ENCODE data around the gene TAS2R46. TPM values are rescaled to one million over a fixed set of nuclear protein-coding genes. Genes with fewer than 3 reads are reported as not detected.

Gene TAS2R46
- total RNA-seq, 2 experiments from 2014 or later, result 1.3 to 1.6 TPM

DNA sequence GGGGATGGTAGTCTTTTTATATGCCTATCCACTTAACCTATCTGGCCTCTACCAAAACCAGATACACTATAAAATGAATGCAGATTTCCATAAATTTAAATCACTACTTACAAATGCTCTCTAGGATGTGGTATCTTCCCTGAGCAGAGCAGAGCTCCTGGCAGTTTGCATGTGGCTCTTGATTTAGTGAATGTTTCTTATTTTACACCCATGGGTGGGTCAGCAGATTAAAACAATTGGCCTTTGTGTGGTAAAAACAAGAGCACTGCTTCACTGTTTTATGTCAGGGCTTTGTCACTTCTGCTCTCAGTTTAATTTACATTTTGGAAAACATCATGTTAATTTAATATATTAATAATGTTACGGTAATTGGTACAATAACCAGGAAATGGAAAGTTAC, 45.2 kb downstream of the TAS2R46 start:
- Histone ChIP-seq H3K4me3 (ENCODE audit: low read depth, low read length, poor library complexity, severe bottlenecking) (no peak overlapping the region), H4K20me1 (ENCODE audit: insufficient read depth, low read length) (no peaks in the 10 kb centered on the region; the same call in 1 of the 2 replicates), H3K9me3 (ENCODE audit: low read length) (no peaks in the 10 kb centered on the region), H3K36me3 (ENCODE audit: insufficient read depth, low read length) (no peaks in the 10 kb centered on the region), H3K4me1 (ENCODE audit: insufficient read depth, low read length, poor library complexity, severe bottlenecking) (no peaks in the 10 kb centered on the region), H3K9me2 (ENCODE audit: insufficient read depth, low read length) (no peaks in the 10 kb centered on the region), H3K27ac (ENCODE audit: low read depth, low read length, poor library complexity, severe bottlenecking) (no peak overlapping the region), H3K4me2 (ENCODE audit: low read length) (no peak overlapping the region), H2AFZ (ENCODE audit: low read length) (no peak overlapping the region), H3K79me2 (ENCODE audit: insufficient read depth, low read depth, low read length) (no peaks in the 10 kb centered on the region)
- BruUV-seq (replicated peaks), result no TSS peak
- ChIA-PET POLR2A (no interaction called here), CTCF (ENCODE audit: unreplicated experiment) (no interaction called here)
- intact Hi-C loops (cut with micrococcal nuclease; ENCODE audit: unreplicated experiment), result no loop called here
- TF ChIP-seq EZH2phosphoT487 (IDR thresholded peaks at IDR 0.05; ENCODE audit: borderline replicate concordance, low read depth, low read length) (no peak), CTCF (conservative IDR thresholded peaks at IDR 0.05; ENCODE audit: low read length) (no peak)
- DNase-seq (ENCODE audit: low spot score), result no peak

DNA sequence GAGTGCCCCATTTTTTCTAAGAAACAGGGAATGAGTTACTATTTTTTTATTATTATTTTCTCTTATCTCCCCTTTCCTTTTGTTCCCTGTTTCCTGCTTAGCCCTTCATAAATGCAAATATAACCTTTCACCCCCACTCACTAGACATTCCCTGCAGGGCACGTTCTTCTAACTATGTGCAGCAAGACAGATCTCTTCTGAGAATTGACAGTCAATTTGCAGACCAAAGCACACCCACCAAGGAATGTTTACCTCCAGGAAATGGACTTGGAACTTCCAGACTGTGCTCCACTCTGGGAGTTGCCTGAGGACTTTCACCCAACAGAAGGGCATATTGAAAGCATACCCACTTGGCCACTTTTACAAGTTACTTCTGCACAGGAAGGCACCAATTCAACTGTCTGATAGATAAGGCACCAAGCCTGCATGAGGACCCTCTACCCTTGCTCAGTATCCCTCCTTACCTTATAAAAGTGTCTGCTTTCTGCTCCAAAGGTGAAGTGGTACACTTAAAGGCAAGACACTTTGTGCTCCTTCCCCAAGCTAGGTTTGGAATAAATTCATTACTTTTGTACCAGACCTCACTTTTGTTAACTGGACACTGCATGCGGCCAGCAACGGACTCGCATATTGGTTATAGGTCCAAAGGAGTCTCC, 46.2 kb downstream of the TAS2R46 start:
- intact Hi-C loops (cut with micrococcal nuclease; ENCODE audit: unreplicated experiment), result loop anchor here (1.0 kb wide), 1 partner anchor 54 kb away; no protein-coding TSS in a partner anchor
- no peaks in the 10 kb centered on the region for H3K9me2 ChIP-seq (ENCODE audit: insufficient read depth, low read length)
- H3K4me1 ChIP-seq (ENCODE audit: insufficient read depth, low read length, poor library complexity, severe bottlenecking), result no peaks in the 10 kb centered on the region
- H3K79me2 ChIP-seq (ENCODE audit: insufficient read depth, low read depth, low read length), result no peaks in the 10 kb centered on the region
- ChIA-PET CTCF (ENCODE audit: unreplicated experiment) (no interaction called here), POLR2A (no interaction called here)
- H3K4me3 ChIP-seq (ENCODE audit: low read depth, low read length, poor library complexity, severe bottlenecking), result no peak overlapping the region
- BruUV-seq (replicated peaks), result no TSS peak
- no peak overlapping the region for H3K27ac ChIP-seq (ENCODE audit: low read depth, low read length, poor library complexity, severe bottlenecking)
- TF ChIP-seq EZH2phosphoT487 (IDR thresholded peaks at IDR 0.05; ENCODE audit: borderline replicate concordance, low read depth, low read length), result no peak
- H3K9me3 ChIP-seq (ENCODE audit: low read length), result no peaks in the 10 kb centered on the region
- no peak for DNase-seq (ENCODE audit: low spot score)
- H4K20me1 ChIP-seq (ENCODE audit: insufficient read depth, low read length), result no peaks in the 10 kb centered on the region; the same call in 1 of the 2 replicates
- H3K36me3 ChIP-seq (ENCODE audit: insufficient read depth, low read length), result no peaks in the 10 kb centered on the region
- no peak overlapping the region for H3K4me2 ChIP-seq (ENCODE audit: low read length)
- H2AFZ ChIP-seq (ENCODE audit: low read length), result no peak overlapping the region

GRCh38 chr12:11014234-11014633, 47.9 kb downstream of the TAS2R46 start:
- Histone ChIP-seq H3K4me2 (ENCODE audit: low read length) (no peak overlapping the region), H3K27ac (ENCODE audit: low read depth, low read length, poor library complexity, severe bottlenecking) (no peak overlapping the region), H2AFZ (ENCODE audit: low read length) (no peak overlapping the region), H3K79me2 (ENCODE audit: insufficient read depth, low read depth, low read length) (no peaks in the 10 kb centered on the region), H3K9me3 (ENCODE audit: low read length) (no peaks in the 10 kb centered on the region), H3K9me2 (ENCODE audit: insufficient read depth, low read length) (no peaks in the 10 kb centered on the region), H3K4me1 (ENCODE audit: insufficient read depth, low read length, poor library complexity, severe bottlenecking) (no peaks in the 10 kb centered on the region), H4K20me1 (ENCODE audit: insufficient read depth, low read length) (no peaks in the 10 kb centered on the region), H3K4me3 (ENCODE audit: low read depth, low read length, poor library complexity, severe bottlenecking) (no peak overlapping the region), H3K36me3 (ENCODE audit: insufficient read depth, low read length) (no peaks in the 10 kb centered on the region)
- ChIA-PET CTCF (ENCODE audit: unreplicated experiment) (no interaction called here), POLR2A (no interaction called here)
- intact Hi-C loops (cut with micrococcal nuclease; ENCODE audit: unreplicated experiment), result no loop called here
- DNase-seq (ENCODE audit: low spot score), result no peak
- BruUV-seq (replicated peaks), result no TSS peak
- TF ChIP-seq EZH2phosphoT487 (IDR thresholded peaks at IDR 0.05; ENCODE audit: borderline replicate concordance, low read depth, low read length) (no peak), CTCF (conservative IDR thresholded peaks at IDR 0.05; ENCODE audit: low read length) (no peak)

Small RNA genes lying within 50 kb of the gene (small RNA-seq; reads per million reads assigned to genes)
- gene AC018630.1, result not detected

Other genes with a start within 250 kb of the TAS2R46 start
- 0.50 TPM in 1 of 2 replicates, not detected in the other for gene TAS2R10, start 235.9 kb downstream of the TAS2R46 start, total RNA-seq (2014; rRNA removed; shearing (Covaris generic))
- gene TAS2R10, start 235.9 kb downstream of the TAS2R46 start, total RNA-seq (2022), result not detected in 2 replicates
- gene PRR4, start 212.8 kb downstream of the TAS2R46 start, total RNA-seq (2014; rRNA removed; shearing (Covaris generic)), result 1.4 and 1.5 TPM in 2 replicates
- 1.3 TPM in 1 of 2 replicates, not detected in the other for gene PRR4, start 212.8 kb downstream of the TAS2R46 start, total RNA-seq (2022)
- gene PRH1, start 178.0 kb downstream of the TAS2R46 start, total RNA-seq (2014; rRNA removed; shearing (Covaris generic)), result 26.8 and 41.4 TPM in 2 replicates
- 22.6 and 30.4 TPM in 2 replicates for gene PRH1, start 178.0 kb downstream of the TAS2R46 start, total RNA-seq (2022)
- 0.92 and 1.3 TPM in 2 replicates for gene TAS2R13, start 152.7 kb downstream of the TAS2R46 start, total RNA-seq (2014; rRNA removed; shearing (Covaris generic))
- 0.81 and 1.2 TPM in 2 replicates for gene TAS2R13, start 152.7 kb downstream of the TAS2R46 start, total RNA-seq (2022)
- not detected in 2 replicates for gene PRH2, start 133.1 kb downstream of the TAS2R46 start, total RNA-seq (2014; rRNA removed; shearing (Covaris generic))
- gene PRH2, start 133.1 kb downstream of the TAS2R46 start, total RNA-seq (2022), result not detected in 2 replicates
- gene TAS2R14, start 123.0 kb downstream of the TAS2R46 start, total RNA-seq (2014; rRNA removed; shearing (Covaris generic)), result 2.9 and 4.5 TPM in 2 replicates
- 2.4 and 2.8 TPM in 2 replicates for gene TAS2R14, start 123.0 kb downstream of the TAS2R46 start, total RNA-seq (2022)
- 1.4 and 1.6 TPM in 2 replicates for gene TAS2R50, start 75.4 kb downstream of the TAS2R46 start, total RNA-seq (2014; rRNA removed; shearing (Covaris generic))
- 0.76 and 1.4 TPM in 2 replicates for gene TAS2R50, start 75.4 kb downstream of the TAS2R46 start, total RNA-seq (2022)
- 2.1 and 4.6 TPM in 2 replicates for gene TAS2R20, start 64.0 kb downstream of the TAS2R46 start, total RNA-seq (2014; rRNA removed; shearing (Covaris generic))
- 1.9 and 2.3 TPM in 2 replicates for gene TAS2R20, start 64.0 kb downstream of the TAS2R46 start, total RNA-seq (2022)
- gene TAS2R19, start 39.7 kb downstream of the TAS2R46 start, total RNA-seq (2014; rRNA removed; shearing (Covaris generic)), result 2.0 and 3.2 TPM in 2 replicates
- 2.9 and 3.4 TPM in 2 replicates for gene TAS2R19, start 39.7 kb downstream of the TAS2R46 start, total RNA-seq (2022)
- gene TAS2R31, start 30.9 kb downstream of the TAS2R46 start, total RNA-seq (2014; rRNA removed; shearing (Covaris generic)), result 1.3 and 2.2 TPM in 2 replicates
- gene TAS2R31, start 30.9 kb downstream of the TAS2R46 start, total RNA-seq (2022), result 3.5 and 4.3 TPM in 2 replicates
- gene TAS2R43, start 30.0 kb upstream of the TAS2R46 start, total RNA-seq (2014; rRNA removed; shearing (Covaris generic)), result 3.1 and 4.7 TPM in 2 replicates
- 3.0 and 3.1 TPM in 2 replicates for gene TAS2R43, start 30.0 kb upstream of the TAS2R46 start, total RNA-seq (2022)
- 4.1 and 5.4 TPM in 2 replicates for gene TAS2R30, start 72.3 kb upstream of the TAS2R46 start, total RNA-seq (2014; rRNA removed; shearing (Covaris generic))
- 6.0 and 6.5 TPM in 2 replicates for gene TAS2R30, start 72.3 kb upstream of the TAS2R46 start, total RNA-seq (2022)
- 5.8 and 8.4 TPM in 2 replicates for gene SMIM10L1, start 108.9 kb upstream of the TAS2R46 start, total RNA-seq (2014; rRNA removed; shearing (Covaris generic))
- 6.9 and 7.8 TPM in 2 replicates for gene SMIM10L1, start 108.9 kb upstream of the TAS2R46 start, total RNA-seq (2022)
- not detected in 2 replicates for gene TAS2R42, start 124.6 kb upstream of the TAS2R46 start, total RNA-seq (2014; rRNA removed; shearing (Covaris generic))
- not detected in 2 replicates for gene TAS2R42, start 124.6 kb upstream of the TAS2R46 start, total RNA-seq (2022)
- gene PRB3, start 207.4 kb upstream of the TAS2R46 start, total RNA-seq (2014; rRNA removed; shearing (Covaris generic)), result not detected in 2 replicates
- gene PRB3, start 207.4 kb upstream of the TAS2R46 start, total RNA-seq (2022), result not detected in 2 replicates
- not detected in 2 replicates for gene PRB4, start 248.1 kb upstream of the TAS2R46 start, total RNA-seq (2014; rRNA removed; shearing (Covaris generic))
- gene PRB4, start 248.1 kb upstream of the TAS2R46 start, total RNA-seq (2022), result not detected in 2 replicates